Ascending aorta (tissue), 2 donors: ENCODE data around the gene PARP16. TPM values are rescaled to one million over a fixed set of nuclear protein-coding genes. Genes with fewer than 3 reads are reported as not detected.

Source experiments
- DNase-seq, 2 donors: peaks; one replicate each; pipeline ENCODE4 v3.0.0-alpha.2; 2019; ENCODE audit warnings: low spot score in 2 of 2
- H3K27ac ChIP-seq, 2 donors: fragments of 200-600 bp; sonication (generic); one replicate each; pipeline ENCODE4 v1.5.1; 2016 to 2017; ENCODE audit warnings: mild to moderate bottlenecking in 1 of 2
- H3K27me3 ChIP-seq: fragments of 200-600 bp; sonication (generic); one replicate; pipeline ENCODE4 v1.5.1; 2017
- H3K36me3 ChIP-seq, 2 donors: fragments of 200-600 bp; sonication (generic); one replicate each; pipeline ENCODE4 v1.5.1; 2016
- H3K4me1 ChIP-seq, 2 donors: fragments of 200-600 bp; sonication (generic); one replicate each; pipeline ENCODE4 v1.5.1; 2016 to 2017; ENCODE audit warnings: mild to moderate bottlenecking in 1 of 2
- H3K4me3 ChIP-seq, 2 donors: fragments of 200-600 bp; sonication (generic); one replicate each; pipeline ENCODE4 v1.5.1; 2016 to 2017; ENCODE audit warnings: mild to moderate bottlenecking in 1 of 2
- H3K9me3 ChIP-seq, 2 donors: fragments of 200-600 bp; sonication (generic); one replicate each; pipeline ENCODE4 v1.5.1; 2016
- CTCF ChIP-seq, 3 experiments: fragments of 200-600 bp in 2 of 3; fragments of 450-650 bp in 1 of 3; sonication (generic) in 2 of 3; IDR thresholded peaks; one replicate each; pipeline ENCODE4 v1.5.1; 2016 to 2019; ENCODE audit warnings: antibody characterized with exemption in 3 of 3, mild to moderate bottlenecking in 1 of 3, moderate library complexity in 1 of 3
- intact Hi-C: fragments of 100-400 bp; cut with DNase I; formaldehyde crosslinking; loops from one replicate; pipeline ENCODE4 v1.15.1; 2023
- total RNA-seq: library from RNA; depleted of rRNA; stranded (reverse); fragments of >200 nt; gene quantifications from one replicate; pipeline ENCODE4 v1.1.0, GENCODE V29; 2016

PARP16 gene
- total RNA-seq, 1 donor from 2014 or later, result 2.9 TPM

GRCh38 chr15:65318870-65319356 lies 32.2 kb upstream of the PARP16 start:
- no peak overlapping the region for H3K27ac ChIP-seq
- intact Hi-C loops, result loop anchor here (1.0 kb wide), 1 partner anchor 66 kb away; no protein-coding TSS in a partner anchor

DNA sequence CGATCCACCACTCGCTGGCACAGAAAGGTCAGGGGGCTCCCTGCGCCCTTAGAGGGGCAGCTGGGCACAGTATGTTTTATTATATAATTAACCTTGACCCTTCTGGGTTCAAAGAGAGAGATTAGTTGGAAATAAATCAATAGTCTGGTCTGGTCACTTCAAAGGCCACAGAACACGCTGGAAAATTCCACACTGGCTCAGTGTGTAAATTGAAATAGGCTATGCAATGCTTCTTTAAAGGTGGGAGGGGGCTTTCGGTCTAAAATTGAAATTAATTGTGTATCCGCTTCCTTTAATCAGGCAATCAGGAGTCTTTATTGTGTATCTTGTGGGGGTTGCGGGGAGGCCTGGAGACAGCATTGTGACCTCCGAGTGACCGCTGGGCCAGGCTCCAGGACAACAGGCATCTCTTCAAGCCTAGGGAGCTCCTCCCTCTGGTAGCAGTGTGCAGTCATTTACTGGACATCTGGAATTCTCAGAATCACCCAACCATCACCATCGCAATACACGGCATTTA lies 25.8 kb upstream of the PARP16 start:
- no peaks in the 10 kb centered on the region for H3K4me1 ChIP-seq
- no peaks in the 10 kb centered on the region for H3K36me3 ChIP-seq
- no peak for DNase-seq
- H3K27ac ChIP-seq, result no peak overlapping the region
- no peaks in the 10 kb centered on the region for H3K27me3 ChIP-seq
- intact Hi-C loops, result no loop called here
- H3K4me3 ChIP-seq, result no peak overlapping the region
- no peaks in the 10 kb centered on the region for H3K9me3 ChIP-seq
- TF ChIP-seq CTCF (IDR thresholded peaks at IDR 0.05), result no peak

More at GRCh38 chr15:65318870-65319356, 32.2 kb upstream of the PARP16 start:
- no peaks in the 10 kb centered on the region for H3K36me3 ChIP-seq
- H3K27me3 ChIP-seq, result no peaks in the 10 kb centered on the region
- DNase-seq, result peak in 1 of 2 donors; percentile 83
- no peak overlapping the region for H3K4me3 ChIP-seq
- peak; percentile 90 to 93 (median 92) for TF ChIP-seq CTCF (IDR thresholded peaks at IDR 0.05)
- H3K9me3 ChIP-seq, result no peaks in the 10 kb centered on the region
- H3K4me1 ChIP-seq, result no peaks in the 10 kb centered on the region

GRCh38 chr15:65311760-65312159 lies 25.1 kb upstream of the PARP16 start:
- intact Hi-C loops, result no loop called here
- Histone ChIP-seq H3K4me3 (no peak overlapping the region), H3K27ac (no peak overlapping the region), H3K9me3 (no peaks in the 10 kb centered on the region), H3K4me1 (no peaks in the 10 kb centered on the region), H3K27me3 (no peaks in the 10 kb centered on the region), H3K36me3 (no peaks in the 10 kb centered on the region)
- DNase-seq, result no peak
- no peak for TF ChIP-seq CTCF (IDR thresholded peaks at IDR 0.05)

- intact Hi-C loops, result no loop called here
- H3K36me3 ChIP-seq, result no peaks in the 10 kb centered on the region
Measured at GRCh38 chr15:65310431-65311137, 23.9 kb upstream of the PARP16 start.

DNA sequence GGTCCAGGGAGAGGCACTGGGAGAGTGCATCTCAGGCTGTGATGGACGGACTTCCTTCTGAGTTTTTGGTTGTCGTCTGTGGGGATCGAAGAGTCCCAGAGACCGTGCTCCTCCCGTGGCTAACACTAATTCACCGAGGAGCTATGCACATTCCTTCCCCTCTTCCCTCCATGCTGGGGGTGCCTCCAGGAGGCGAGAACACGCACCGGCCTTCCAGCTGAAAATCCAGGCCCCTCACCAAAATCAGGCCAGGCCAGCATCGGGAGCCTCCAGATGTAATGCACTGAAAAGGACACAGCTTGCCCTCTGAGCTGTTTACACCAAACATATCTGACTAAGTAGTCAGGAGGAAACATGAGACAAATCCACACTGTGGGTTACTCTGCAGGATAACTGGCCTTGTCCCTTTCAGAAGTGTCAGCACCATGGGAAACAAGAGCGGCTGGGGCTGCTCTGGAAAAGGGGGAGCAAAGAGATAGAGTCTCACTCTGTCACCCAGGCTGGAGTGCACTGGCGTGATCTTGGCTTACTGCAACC lies 23.3 kb upstream of the PARP16 start:
- no peak overlapping the region for H3K4me3 ChIP-seq
- TF ChIP-seq CTCF (IDR thresholded peaks at IDR 0.05), result no peak
- no peaks in the 10 kb centered on the region for H3K9me3 ChIP-seq
- no peak overlapping the region for H3K27ac ChIP-seq
- intact Hi-C loops, result no loop called here
- H3K4me1 ChIP-seq, result peaks cover 0 to 2% of the 10 kb centered on the region in 2 donors
- no peak for DNase-seq
- no peaks in the 10 kb centered on the region for H3K27me3 ChIP-seq
- H3K36me3 ChIP-seq, result no peaks in the 10 kb centered on the region

More at GRCh38 chr15:65310431-65311137, 23.9 kb upstream of the PARP16 start:
- no peaks in the 10 kb centered on the region for H3K9me3 ChIP-seq
- H3K4me3 ChIP-seq, result no peak overlapping the region
- no peak overlapping the region for H3K27ac ChIP-seq
- no peak for DNase-seq
- H3K27me3 ChIP-seq, result no peaks in the 10 kb centered on the region
- H3K4me1 ChIP-seq, result no peaks in the 10 kb centered on the region
- no peak for TF ChIP-seq CTCF (IDR thresholded peaks at IDR 0.05)
